ENCODE data around the gene PCDHA5. TPM values are rescaled to one million over a fixed set of nuclear protein-coding genes. Genes with fewer than 3 reads are reported as not detected.
"Not testable (repeated sequence)": the region's sequence is repeated elsewhere in the genome, so short reads cannot be mapped to it uniquely, and the experiment has no call there.

Gene PCDHA5
- total RNA-seq, 4 donors from 2014 or later = 0.31 to 0.47 (median 0.46) TPM; not detected in 1

DNA sequence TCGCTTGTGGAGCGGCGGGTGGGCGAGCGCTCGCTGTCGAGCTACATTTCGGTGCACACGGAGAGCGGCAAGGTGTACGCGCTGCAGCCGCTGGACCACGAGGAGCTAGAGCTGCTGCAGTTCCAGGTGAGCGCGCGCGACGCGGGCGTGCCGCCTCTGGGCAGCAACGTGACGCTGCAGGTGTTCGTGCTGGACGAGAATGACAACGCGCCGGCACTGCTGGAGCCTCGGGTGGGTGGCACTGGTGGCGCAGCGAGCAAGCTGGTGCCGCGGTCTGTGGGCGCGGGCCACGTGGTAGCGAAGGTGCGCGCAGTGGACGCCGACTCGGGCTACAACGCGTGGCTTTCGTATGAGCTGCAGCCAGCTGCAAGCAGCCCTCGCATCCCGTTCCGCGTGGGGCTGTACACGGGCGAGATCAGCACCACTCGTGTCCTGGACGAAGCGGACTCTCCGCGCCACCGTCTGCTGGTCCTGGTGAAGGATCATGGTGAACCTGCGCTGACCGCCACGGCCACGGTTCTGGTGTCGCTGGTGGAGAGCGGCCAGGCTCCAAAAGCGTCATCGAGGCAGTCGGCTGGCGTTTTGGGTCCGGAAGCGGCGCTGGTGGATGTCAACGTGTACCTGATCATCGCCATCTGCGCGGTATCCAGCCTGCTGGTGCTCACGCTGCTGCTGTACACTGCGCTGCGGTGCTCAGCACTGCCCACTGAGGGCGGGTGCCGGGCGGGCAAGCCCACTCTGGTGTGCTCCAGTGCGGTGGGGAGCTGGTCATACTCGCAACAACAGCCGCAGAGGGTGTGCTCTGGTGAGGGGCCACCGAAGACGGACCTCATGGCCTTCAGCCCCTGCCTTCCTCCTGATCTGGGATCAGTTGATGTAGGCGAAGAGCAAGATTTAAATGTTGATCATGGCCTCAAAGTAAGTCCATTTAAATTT, 21.7 kb downstream of the PCDHA5 start:
- ATAC-seq (ENCODE audit: low FRiP score) (no peak), DNase-seq (ENCODE audit: low spot score) (no peak)
- TF ChIP-seq, protein P1, sequence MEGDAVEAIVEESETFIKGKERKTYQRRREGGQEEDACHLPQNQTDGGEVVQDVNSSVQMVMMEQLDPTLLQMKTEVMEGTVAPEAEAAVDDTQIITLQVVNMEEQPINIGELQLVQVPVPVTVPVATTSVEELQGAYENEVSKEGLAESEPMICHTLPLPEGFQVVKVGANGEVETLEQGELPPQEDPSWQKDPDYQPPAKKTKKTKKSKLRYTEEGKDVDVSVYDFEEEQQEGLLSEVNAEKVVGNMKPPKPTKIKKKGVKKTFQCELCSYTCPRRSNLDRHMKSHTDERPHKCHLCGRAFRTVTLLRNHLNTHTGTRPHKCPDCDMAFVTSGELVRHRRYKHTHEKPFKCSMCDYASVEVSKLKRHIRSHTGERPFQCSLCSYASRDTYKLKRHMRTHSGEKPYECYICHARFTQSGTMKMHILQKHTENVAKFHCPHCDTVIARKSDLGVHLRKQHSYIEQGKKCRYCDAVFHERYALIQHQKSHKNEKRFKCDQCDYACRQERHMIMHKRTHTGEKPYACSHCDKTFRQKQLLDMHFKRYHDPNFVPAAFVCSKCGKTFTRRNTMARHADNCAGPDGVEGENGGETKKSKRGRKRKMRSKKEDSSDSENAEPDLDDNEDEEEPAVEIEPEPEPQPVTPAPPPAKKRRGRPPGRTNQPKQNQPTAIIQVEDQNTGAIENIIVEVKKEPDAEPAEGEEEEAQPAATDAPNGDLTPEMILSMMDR (IDR thresholded peaks at IDR 0.05) = no peak

DNA sequence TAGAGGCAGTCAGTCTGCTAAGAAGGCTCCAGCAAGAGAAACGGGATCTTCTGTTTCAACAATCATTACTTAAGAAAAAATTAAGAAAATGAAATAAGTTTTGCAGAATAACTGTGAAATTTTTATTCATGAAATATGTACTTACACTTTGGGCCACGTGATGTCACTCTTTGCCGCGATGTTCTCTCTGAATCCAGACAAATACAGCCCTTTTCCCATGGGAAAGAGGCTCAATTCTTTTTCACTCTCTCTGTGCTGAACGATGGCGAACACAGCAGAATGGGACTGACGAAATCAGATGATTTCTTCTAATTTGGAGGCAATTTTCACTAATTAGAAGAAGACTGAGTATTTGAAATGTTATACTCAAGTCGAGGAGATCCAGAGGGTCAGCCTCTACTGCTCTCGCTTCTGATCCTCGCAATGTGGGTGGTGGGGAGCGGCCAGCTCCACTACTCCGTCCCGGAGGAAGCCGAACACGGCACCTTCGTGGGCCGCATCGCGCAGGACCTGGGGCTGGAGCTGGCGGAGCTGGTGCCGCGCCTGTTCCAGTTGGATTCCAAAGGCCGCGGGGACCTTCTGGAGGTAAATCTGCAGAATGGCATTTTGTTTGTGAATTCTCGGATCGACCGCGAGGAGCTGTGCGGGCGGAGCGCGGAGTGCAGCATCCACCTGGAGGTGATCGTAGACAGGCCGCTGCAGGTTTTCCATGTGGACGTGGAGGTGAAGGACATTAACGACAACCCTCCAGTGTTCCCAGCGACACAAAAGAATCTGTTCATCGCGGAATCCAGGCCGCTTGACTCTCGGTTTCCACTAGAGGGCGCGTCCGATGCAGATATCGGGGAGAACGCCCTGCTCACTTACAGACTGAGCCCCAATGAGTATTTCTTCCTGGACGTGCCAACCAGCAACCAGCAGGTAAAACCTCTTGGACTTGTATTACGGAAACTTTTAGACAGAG, 27.0 kb downstream of the PCDHA5 start, which contains the start of gene PCDHA9:
Gene PCDHA9, plus strand, starts transcription at position 244 of the 964 bp plus-strand sequence. Its CDS starts 114 bp downstream, at position 358.
- DNase-seq (ENCODE audit: low spot score); ATAC-seq (ENCODE audit: low FRiP score): not testable (repeated sequence)

DNA sequence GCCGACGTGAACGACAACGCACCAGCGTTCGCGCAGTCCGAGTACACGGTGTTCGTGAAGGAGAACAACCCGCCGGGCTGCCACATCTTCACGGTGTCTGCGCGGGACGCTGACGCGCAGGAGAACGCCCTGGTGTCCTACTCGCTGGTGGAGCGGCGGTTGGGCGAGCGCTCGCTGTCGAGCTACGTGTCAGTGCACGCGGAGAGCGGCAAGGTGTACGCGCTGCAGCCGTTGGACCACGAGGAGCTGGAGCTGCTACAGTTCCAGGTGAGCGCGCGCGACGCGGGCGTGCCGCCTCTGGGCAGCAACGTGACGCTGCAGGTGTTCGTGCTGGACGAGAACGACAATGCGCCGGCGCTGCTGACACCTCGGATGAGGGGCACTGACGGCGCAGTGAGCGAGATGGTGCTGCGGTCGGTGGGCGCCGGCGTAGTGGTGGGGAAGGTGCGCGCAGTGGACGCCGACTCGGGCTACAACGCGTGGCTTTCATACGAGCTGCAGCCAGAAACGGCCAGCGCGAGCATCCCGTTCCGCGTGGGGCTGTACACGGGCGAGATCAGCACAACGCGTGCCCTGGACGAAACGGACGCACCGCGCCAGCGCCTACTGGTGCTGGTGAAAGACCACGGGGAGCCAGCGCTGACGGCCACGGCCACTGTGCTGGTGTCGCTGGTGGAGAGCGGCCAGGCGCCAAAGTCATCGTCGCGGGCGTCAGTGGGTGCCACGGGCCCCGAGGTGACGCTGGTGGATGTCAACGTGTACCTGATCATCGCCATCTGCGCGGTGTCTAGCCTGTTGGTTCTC, 28.6 kb downstream of the PCDHA5 start:
- peak; percentile 19 for ATAC-seq (ENCODE audit: low FRiP score)
- not testable (repeated sequence) for DNase-seq (ENCODE audit: low spot score)

DNA sequence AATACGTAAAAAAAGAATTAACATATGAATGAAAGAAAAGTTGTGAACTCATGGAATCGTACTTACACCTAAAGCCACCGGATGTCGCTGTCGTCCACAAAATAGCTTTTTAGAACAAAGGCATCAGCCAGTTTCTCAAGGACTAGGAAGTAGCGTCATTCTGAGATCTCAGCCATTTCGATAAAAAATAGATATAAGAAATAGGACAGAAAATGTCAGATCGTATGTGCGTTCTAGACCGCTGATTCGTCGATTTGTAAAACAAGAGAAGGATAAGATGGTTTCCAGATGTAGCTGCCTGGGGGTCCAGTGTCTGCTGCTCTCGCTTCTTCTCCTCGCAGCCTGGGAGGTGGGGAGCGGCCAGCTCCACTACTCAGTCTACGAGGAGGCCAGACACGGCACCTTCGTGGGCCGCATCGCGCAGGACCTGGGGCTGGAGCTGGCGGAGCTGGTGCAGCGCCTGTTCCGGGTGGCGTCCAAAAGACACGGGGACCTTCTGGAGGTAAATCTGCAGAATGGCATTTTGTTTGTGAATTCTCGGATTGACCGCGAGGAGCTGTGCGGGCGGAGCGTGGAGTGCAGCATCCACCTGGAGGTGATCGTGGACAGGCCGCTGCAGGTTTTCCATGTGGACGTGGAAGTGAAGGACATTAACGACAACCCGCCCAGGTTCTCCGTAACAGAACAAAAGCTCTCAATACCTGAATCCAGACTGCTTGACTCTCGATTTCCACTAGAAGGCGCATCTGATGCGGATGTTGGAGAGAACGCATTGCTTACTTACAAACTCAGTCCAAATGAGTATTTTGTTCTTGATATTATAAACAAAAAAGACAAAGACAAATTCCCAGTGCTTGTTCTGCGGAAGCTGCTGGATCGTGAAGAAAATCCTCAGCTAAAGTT, 34.6 kb downstream of the PCDHA5 start, which contains the start of gene PCDHA10:
Gene PCDHA10, plus strand, starts transcription at position 126 of the 903 bp plus-strand sequence. Its CDS starts 152 bp downstream, at position 278.
- ATAC-seq (ENCODE audit: low FRiP score) (no peak), DNase-seq (ENCODE audit: low spot score) (no peak)
- TF ChIP-seq, protein P1 (IDR thresholded peaks at IDR 0.05) = no peak

DNA sequence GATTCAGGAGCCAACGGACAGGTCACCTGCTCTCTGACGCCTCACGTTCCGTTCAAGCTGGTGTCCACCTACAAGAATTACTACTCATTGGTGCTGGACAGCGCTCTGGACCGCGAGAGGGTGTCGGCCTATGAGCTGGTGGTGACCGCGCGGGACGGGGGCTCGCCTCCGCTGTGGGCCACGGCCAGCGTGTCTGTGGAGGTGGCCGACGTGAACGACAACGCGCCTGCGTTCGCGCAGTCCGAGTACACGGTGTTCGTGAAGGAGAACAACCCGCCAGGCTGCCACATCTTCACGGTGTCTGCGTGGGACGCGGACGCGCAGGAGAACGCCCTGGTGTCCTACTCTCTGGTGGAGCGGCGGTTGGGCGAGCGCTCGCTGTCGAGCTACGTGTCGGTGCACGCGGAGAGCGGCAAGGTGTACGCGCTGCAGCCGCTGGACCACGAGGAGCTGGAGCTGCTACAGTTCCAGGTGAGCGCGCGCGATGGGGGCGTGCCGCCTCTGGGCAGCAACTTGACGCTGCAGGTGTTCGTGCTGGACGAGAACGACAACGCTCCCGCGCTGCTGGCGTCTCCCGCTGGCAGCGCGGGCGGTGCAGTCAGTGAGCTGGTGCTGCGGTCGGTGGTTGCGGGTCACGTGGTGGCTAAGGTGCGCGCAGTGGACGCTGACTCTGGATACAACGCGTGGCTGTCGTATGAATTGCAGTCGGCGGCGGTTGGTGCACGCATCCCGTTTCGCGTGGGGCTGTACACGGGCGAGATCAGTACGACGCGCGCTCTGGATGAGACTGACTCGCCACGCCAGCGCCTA, 36.0 kb downstream of the PCDHA5 start:
- no peak for DNase-seq (ENCODE audit: low spot score)
- ATAC-seq (ENCODE audit: low FRiP score) = no peak
- TF ChIP-seq, protein P1 (IDR thresholded peaks at IDR 0.05) = no peak

DNA sequence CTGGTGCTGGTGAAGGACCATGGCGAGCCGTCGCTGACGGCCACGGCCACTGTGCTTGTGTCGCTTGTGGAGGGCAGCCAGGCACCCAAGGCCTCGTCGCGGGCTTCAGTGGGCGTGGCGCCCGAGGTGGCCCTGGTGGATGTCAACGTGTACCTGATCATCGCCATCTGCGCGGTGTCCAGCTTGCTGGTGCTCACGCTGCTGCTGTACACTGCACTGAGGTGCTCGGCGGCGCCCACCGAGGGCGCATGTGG, 36.5 kb downstream of the PCDHA5 start:
- ATAC-seq (ENCODE audit: low FRiP score) (no peak), DNase-seq (ENCODE audit: low spot score) (no peak)

More for the DNA sequence above, 36.5 kb downstream of the PCDHA5 start:
- TF ChIP-seq, protein P1 (IDR thresholded peaks at IDR 0.05) = no peak
